ENCODE measurements around the gene GPR15. TPM values are rescaled to one million over a fixed set of nuclear protein-coding genes. Genes with fewer than 3 reads are reported as not detected.

The GPR15 gene
- total RNA-seq, 1 experiment from 2014 or later = not detected

- CTCF ChIA-PET = no interaction called here
- no peak for DNase-seq (ENCODE audit: low spot score)
- 0 out of 2 replicates have a peak, but pooled peaks cover 5% of the 10 kb centered on the region for H3K36me3 Mint-ChIP-seq
- ATAC-seq = no peak
- no peaks in the 10 kb centered on the region for H3K27me3 Mint-ChIP-seq (ENCODE audit: low read depth)
- no peak overlapping the region for H3K4me3 Mint-ChIP-seq
- H3K4me1 Mint-ChIP-seq = no peaks in the 10 kb centered on the region
- H3K27ac Mint-ChIP-seq = no peak overlapping the region
- peaks cover 8% of the 10 kb centered on the region; the same call in 1 of the 2 replicates for H3K9me3 Mint-ChIP-seq
- POLR2A ChIA-PET = no interaction called here
- TF ChIP-seq ESRRA (CRISPR knock-in tag; IDR thresholded peaks at IDR 0.05; ENCODE audit: borderline replicate concordance) (no peak), GTF2I (CRISPR knock-in tag; conservative IDR thresholded peaks at IDR 0.05) (no peak), TEAD1 (CRISPR knock-in tag; IDR thresholded peaks at IDR 0.05) (no peak), MXD4 (CRISPR knock-in tag; IDR thresholded peaks at IDR 0.05; ENCODE audit: borderline replicate concordance) (no peak), NR2C2 (CRISPR knock-in tag; IDR thresholded peaks at IDR 0.05) (no peak), AR (CRISPR knock-in tag; IDR thresholded peaks at IDR 0.05) (no peak), ZNF423 (CRISPR knock-in tag; IDR thresholded peaks at IDR 0.05) (no peak), FOXK1 (CRISPR knock-in tag; IDR thresholded peaks at IDR 0.05) (no peak), ZBTB43 (CRISPR knock-in tag; IDR thresholded peaks at IDR 0.05) (no peak), ERG (CRISPR knock-in tag; IDR thresholded peaks at IDR 0.05) (no peak), USF1 (CRISPR knock-in tag; IDR thresholded peaks at IDR 0.05) (no peak)
Measured at GRCh38 chr3:98501863-98502576, 29.8 kb upstream of the GPR15 start.

GRCh38 chr3:98504539-98504938 lies 27.2 kb upstream of the GPR15 start:
- ChIA-PET POLR2A (no interaction called here), CTCF (no interaction called here)
- no peaks in the 10 kb centered on the region for H3K27me3 Mint-ChIP-seq (ENCODE audit: low read depth)
- 0 out of 2 replicates have a peak, but pooled peaks cover 5% of the 10 kb centered on the region for H3K36me3 Mint-ChIP-seq
- no peak overlapping the region for H3K27ac Mint-ChIP-seq
- H3K4me3 Mint-ChIP-seq = no peak overlapping the region
- ATAC-seq (no peak), DNase-seq (ENCODE audit: low spot score) (no peak)
- H3K9me3 Mint-ChIP-seq = peaks cover 8% of the 10 kb centered on the region; the same call in 1 of the 2 replicates
- H3K4me1 Mint-ChIP-seq = peaks cover 4% of the 10 kb centered on the region; the same call in 1 of the 2 replicates
- TF ChIP-seq ZBTB43 (CRISPR knock-in tag; IDR thresholded peaks at IDR 0.05) (no peak), CREB1 (CRISPR knock-in tag; IDR thresholded peaks at IDR 0.05) (no peak), SMAD4 (CRISPR knock-in tag; IDR thresholded peaks at IDR 0.05) (no peak), AR (CRISPR knock-in tag; IDR thresholded peaks at IDR 0.05) (no peak), PREB (CRISPR knock-in tag; IDR thresholded peaks at IDR 0.05; ENCODE audit: borderline replicate concordance) (no peak), FOXJ3 (CRISPR knock-in tag; IDR thresholded peaks at IDR 0.05; ENCODE audit: borderline replicate concordance) (no peak), ELF4 (CRISPR knock-in tag; IDR thresholded peaks at IDR 0.05; ENCODE audit: low read depth) (no peak), FOXP4 (CRISPR knock-in tag; IDR thresholded peaks at IDR 0.05) (no peak), FOXK1 (CRISPR knock-in tag; IDR thresholded peaks at IDR 0.05) (no peak), NR1H2 (CRISPR knock-in tag; IDR thresholded peaks at IDR 0.05) (no peak)

Measured in WTC11 (cell line).